ENCODE results near the gene ZNF646. TPM values are rescaled to one million over a fixed set of nuclear protein-coding genes. Genes with fewer than 3 reads are reported as not detected.

ZNF646 gene
- total and polyA plus RNA-seq, 2 of the 13 experiments (the other 11 are each of a cell fraction or from before 2014, with no cell fraction given) = 3.4 to 10.9 TPM

DNA sequence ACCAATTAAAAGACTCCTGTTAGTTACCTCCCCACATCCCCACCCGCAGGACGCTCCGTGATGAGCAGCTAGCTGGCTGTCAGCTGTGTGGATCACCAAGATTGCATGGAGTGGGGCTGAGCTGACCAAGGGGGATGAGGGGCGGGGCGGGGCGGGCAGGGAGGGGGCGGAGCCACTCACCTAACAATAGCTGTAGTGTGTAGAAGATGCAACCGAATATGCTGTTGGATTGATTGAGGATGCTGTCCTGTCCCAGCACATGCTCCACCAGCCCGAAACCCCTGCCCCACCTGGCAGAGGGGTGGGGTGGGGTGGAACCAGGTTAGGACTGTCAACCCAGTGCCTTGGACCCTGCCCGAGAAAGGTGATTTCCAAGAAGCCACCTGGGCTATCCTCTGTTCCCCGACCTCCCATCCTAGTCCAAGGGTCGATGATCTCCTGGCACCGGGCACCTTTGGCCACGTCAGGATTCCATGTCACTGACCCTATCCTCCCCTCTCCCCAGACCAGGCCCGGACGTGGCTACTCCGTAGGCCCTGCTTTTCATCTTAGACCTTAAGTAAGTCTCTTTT is 19.0 kb downstream of the ZNF646 start (continued):
- TF ChIP-seq ZNF337 (CRISPR knock-in tag; IDR thresholded peaks at IDR 0.05; ENCODE audit: borderline replicate concordance, low read depth) (no peak), SMARCC2 (IDR thresholded peaks at IDR 0.05) (no peak), ZNF615 (CRISPR knock-in tag; IDR thresholded peaks at IDR 0.05; ENCODE audit: borderline replicate concordance) (no peak), ZNF256 (CRISPR knock-in tag; conservative IDR thresholded peaks at IDR 0.05) (no peak), ZNF292 (CRISPR knock-in tag; IDR thresholded peaks at IDR 0.05; ENCODE audit: borderline replicate concordance, low read depth) (no peak), KLF15 (CRISPR knock-in tag; IDR thresholded peaks at IDR 0.05; ENCODE audit: borderline replicate concordance) (no peak), ZNF367 (CRISPR knock-in tag; IDR thresholded peaks at IDR 0.05; ENCODE audit: borderline replicate concordance) (no peak), ZNF354B (CRISPR knock-in tag; IDR thresholded peaks at IDR 0.05) (no peak), ZSCAN29 (CRISPR knock-in tag; conservative IDR thresholded peaks at IDR 0.05) (no peak), MEF2D (CRISPR knock-in tag; IDR thresholded peaks at IDR 0.05) (no peak), HOXA3 (CRISPR knock-in tag; IDR thresholded peaks at IDR 0.05) (peak; percentile 22; the same call in 1 of the 2 replicates), ZNF3 (CRISPR knock-in tag; IDR thresholded peaks at IDR 0.05) (no peak), ZNF776 (CRISPR knock-in tag; IDR thresholded peaks at IDR 0.05) (no peak), KDM1A (CRISPR knock-in tag; IDR thresholded peaks at IDR 0.05) (no peak), SUZ12 (IDR thresholded peaks at IDR 0.05; ENCODE audit: low read depth, low read length) (no peak), ATRX (CRISPR knock-in tag; IDR thresholded peaks at IDR 0.05; ENCODE audit: borderline replicate concordance) (no peak), RBM22 (optimal IDR thresholded peaks at IDR 0.05; ENCODE audit: low read length) (no peak), ZNF432 (CRISPR knock-in tag; IDR thresholded peaks at IDR 0.05; ENCODE audit: borderline replicate concordance) (no peak), ERF (CRISPR knock-in tag; IDR thresholded peaks at IDR 0.05) (0 out of 2 replicates have a peak, but pooled peaks have one; percentile 30), ZSCAN25 (CRISPR knock-in tag; IDR thresholded peaks at IDR 0.05) (no peak), ZMYM3 (CRISPR knock-in tag; IDR thresholded peaks at IDR 0.05) (no peak), ZNF382 (CRISPR knock-in tag; IDR thresholded peaks at IDR 0.05; ENCODE audit: borderline replicate concordance) (no peak)
- TF ChIP-seq, protein P1, sequence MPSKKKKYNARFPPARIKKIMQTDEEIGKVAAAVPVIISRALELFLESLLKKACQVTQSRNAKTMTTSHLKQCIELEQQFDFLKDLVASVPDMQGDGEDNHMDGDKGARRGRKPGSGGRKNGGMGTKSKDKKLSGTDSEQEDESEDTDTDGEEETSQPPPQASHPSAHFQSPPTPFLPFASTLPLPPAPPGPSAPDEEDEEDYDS (CRISPR knock-in tag; IDR thresholded peaks at IDR 0.05) = no peak
- TF ChIP-seq, protein P2, sequence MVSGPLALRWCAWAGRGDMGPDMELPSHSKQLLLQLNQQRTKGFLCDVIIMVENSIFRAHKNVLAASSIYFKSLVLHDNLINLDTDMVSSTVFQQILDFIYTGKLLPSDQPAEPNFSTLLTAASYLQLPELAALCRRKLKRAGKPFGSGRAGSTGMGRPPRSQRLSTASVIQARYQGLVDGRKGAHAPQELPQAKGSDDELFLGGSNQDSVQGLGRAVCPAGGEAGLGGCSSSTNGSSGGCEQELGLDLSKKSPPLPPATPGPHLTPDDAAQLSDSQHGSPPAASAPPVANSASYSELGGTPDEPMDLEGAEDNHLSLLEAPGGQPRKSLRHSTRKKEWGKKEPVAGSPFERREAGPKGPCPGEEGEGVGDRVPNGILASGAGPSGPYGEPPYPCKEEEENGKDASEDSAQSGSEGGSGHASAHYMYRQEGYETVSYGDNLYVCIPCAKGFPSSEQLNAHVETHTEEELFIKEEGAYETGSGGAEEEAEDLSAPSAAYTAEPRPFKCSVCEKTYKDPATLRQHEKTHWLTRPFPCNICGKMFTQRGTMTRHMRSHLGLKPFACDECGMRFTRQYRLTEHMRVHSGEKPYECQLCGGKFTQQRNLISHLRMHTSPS (CRISPR knock-in tag; IDR thresholded peaks at IDR 0.05; ENCODE audit: low read depth) = no peak
- TF ChIP-seq, protein P3, sequence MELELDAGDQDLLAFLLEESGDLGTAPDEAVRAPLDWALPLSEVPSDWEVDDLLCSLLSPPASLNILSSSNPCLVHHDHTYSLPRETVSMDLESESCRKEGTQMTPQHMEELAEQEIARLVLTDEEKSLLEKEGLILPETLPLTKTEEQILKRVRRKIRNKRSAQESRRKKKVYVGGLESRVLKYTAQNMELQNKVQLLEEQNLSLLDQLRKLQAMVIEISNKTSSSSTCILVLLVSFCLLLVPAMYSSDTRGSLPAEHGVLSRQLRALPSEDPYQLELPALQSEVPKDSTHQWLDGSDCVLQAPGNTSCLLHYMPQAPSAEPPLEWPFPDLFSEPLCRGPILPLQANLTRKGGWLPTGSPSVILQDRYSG (CRISPR knock-in tag; IDR thresholded peaks at IDR 0.05) = no peak
- TF ChIP-seq, protein P4, sequence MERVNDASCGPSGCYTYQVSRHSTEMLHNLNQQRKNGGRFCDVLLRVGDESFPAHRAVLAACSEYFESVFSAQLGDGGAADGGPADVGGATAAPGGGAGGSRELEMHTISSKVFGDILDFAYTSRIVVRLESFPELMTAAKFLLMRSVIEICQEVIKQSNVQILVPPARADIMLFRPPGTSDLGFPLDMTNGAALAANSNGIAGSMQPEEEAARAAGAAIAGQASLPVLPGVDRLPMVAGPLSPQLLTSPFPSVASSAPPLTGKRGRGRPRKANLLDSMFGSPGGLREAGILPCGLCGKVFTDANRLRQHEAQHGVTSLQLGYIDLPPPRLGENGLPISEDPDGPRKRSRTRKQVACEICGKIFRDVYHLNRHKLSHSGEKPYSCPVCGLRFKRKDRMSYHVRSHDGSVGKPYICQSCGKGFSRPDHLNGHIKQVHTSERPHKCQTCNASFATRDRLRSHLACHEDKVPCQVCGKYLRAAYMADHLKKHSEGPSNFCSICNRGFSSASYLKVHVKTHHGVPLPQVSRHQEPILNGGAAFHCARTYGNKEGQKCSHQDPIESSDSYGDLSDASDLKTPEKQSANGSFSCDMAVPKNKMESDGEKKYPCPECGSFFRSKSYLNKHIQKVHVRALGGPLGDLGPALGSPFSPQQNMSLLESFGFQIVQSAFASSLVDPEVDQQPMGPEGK (CRISPR knock-in tag; IDR thresholded peaks at IDR 0.05) = 0 out of 2 replicates have a peak, but pooled peaks have one; percentile 27
